SK-N-SH (cell line): ENCODE measurements around the gene POLA1.

ENCODE experiments used
- CHD2 ChIP-seq: fragments of 150-350 bp; IDR thresholded peaks from 2 replicates; pipeline ENCODE4 v1.6.1; 2018; ENCODE audit warnings: low read length; ENCODE audit not compliant: partially characterized antibody
- EZH2phosphoT487 ChIP-seq: fragments of 200-600 bp; sonication (generic); IDR thresholded peaks from 2 replicates; pipeline ENCODE4 v1.6.1; 2017; ENCODE audit warnings: low read depth, mixed run types, mild to moderate bottlenecking, antibody characterized with exemption, moderate library complexity, borderline replicate concordance
- FOXJ3 ChIP-seq: sonication (generic); formaldehyde crosslinking; IDR thresholded peaks from 2 replicates; pipeline ENCODE4 v1.5.1; 2020; ENCODE audit warnings: mild to moderate bottlenecking, missing genetic modification reagents
- GABPA ChIP-seq: IDR thresholded peaks from 2 replicates; pipeline ENCODE4 v1.4.0; 2012; ENCODE audit warnings: low read depth, mild to moderate bottlenecking
- GATA2 ChIP-seq: sonication (generic); formaldehyde crosslinking; IDR thresholded peaks from 2 replicates; pipeline ENCODE4 v1.5.0; 2020; ENCODE audit warnings: mild to moderate bottlenecking, missing genetic modification reagents
- JUND ChIP-seq: IDR thresholded peaks from 2 replicates; pipeline ENCODE4 v1.4.0; 2012
- MEF2A ChIP-seq: IDR thresholded peaks from 2 replicates; pipeline ENCODE4 v1.4.0; 2012; ENCODE audit warnings: low read depth, borderline replicate concordance
- NFIC ChIP-seq: IDR thresholded peaks from 2 replicates; pipeline ENCODE4 v1.4.0; 2012; ENCODE audit warnings: borderline replicate concordance
- POLR2AphosphoS5 ChIP-seq: IDR thresholded peaks from 2 replicates; pipeline ENCODE4 v1.6.1; 2012; ENCODE audit warnings: low read depth, low read length
- RCOR1 ChIP-seq: fragments of 150-350 bp; IDR thresholded peaks from 2 replicates; pipeline ENCODE4 v1.6.1; 2017; ENCODE audit warnings: antibody characterized with exemption, low read length
- SIN3A ChIP-seq: IDR thresholded peaks from 2 replicates; pipeline ENCODE4 v1.6.1; 2012; ENCODE audit warnings: low read depth, mild to moderate bottlenecking, low read length, moderate library complexity, borderline replicate concordance
- TF ChIP-seq, protein P1 (sequence below): fragments of 200-600 bp; sonication (generic); IDR thresholded peaks from 2 replicates; pipeline ENCODE4 v1.6.1; 2017; ENCODE audit warnings: antibody characterized with exemption, mild to moderate bottlenecking, moderate library complexity
- TF ChIP-seq, protein P2 (sequence below): IDR thresholded peaks from 2 replicates; pipeline ENCODE4 v1.4.0; 2012; ENCODE audit warnings: low read depth
- TF ChIP-seq, protein P3 (sequence below): fragments of 150-350 bp; IDR thresholded peaks from 2 replicates; pipeline ENCODE4 v1.6.1; 2017; ENCODE audit warnings: antibody characterized with exemption, low read length, low read depth, borderline replicate concordance

DNA sequence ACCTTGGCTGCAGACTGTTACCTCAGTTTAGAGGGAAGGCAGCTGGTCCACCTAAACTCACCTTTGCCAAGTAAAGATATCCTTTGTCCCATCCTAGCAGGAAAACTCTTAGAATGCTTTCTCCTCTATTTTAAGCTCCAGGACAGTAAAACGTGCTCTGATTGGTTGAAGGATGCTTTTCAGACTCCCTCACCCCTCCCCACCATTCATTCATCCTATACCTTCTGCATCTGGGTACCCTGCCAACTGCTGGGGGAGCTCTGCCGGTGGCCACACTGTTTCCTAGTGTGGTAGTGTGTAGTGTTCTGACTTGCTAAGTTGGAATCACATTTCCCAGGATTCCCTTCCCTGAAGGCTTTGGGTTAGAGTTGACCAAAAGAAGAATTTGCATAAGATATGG is 20.3 kb upstream of the POLA1 start:
- TF ChIP-seq, protein P1, sequence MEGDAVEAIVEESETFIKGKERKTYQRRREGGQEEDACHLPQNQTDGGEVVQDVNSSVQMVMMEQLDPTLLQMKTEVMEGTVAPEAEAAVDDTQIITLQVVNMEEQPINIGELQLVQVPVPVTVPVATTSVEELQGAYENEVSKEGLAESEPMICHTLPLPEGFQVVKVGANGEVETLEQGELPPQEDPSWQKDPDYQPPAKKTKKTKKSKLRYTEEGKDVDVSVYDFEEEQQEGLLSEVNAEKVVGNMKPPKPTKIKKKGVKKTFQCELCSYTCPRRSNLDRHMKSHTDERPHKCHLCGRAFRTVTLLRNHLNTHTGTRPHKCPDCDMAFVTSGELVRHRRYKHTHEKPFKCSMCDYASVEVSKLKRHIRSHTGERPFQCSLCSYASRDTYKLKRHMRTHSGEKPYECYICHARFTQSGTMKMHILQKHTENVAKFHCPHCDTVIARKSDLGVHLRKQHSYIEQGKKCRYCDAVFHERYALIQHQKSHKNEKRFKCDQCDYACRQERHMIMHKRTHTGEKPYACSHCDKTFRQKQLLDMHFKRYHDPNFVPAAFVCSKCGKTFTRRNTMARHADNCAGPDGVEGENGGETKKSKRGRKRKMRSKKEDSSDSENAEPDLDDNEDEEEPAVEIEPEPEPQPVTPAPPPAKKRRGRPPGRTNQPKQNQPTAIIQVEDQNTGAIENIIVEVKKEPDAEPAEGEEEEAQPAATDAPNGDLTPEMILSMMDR: no peak
- TF ChIP-seq MEF2A: no peak
- TF ChIP-seq RCOR1: no peak
- no peak for TF ChIP-seq CHD2
- no peak for TF ChIP-seq GABPA
- no peak for TF ChIP-seq GATA2 (CRISPR knock-in tag)
- TF ChIP-seq EZH2phosphoT487: no peak
- TF ChIP-seq, protein P2, sequence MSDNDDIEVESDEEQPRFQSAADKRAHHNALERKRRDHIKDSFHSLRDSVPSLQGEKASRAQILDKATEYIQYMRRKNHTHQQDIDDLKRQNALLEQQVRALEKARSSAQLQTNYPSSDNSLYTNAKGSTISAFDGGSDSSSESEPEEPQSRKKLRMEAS: no peak
- TF ChIP-seq NFIC: no peak
- TF ChIP-seq, protein P3, sequence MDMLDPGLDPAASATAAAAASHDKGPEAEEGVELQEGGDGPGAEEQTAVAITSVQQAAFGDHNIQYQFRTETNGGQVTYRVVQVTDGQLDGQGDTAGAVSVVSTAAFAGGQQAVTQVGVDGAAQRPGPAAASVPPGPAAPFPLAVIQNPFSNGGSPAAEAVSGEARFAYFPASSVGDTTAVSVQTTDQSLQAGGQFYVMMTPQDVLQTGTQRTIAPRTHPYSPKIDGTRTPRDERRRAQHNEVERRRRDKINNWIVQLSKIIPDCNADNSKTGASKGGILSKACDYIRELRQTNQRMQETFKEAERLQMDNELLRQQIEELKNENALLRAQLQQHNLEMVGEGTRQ: no peak
- TF ChIP-seq POLR2AphosphoS5: no peak
- TF ChIP-seq SIN3A: no peak
- no peak for TF ChIP-seq FOXJ3 (CRISPR knock-in tag)
- no peak for TF ChIP-seq JUND
